GM12873 (cell line): ENCODE measurements around the gene ZBTB9.

Experiments used
- TF ChIP-seq, protein P1 (sequence below): IDR thresholded peaks from 2 replicates; pipeline ENCODE4 v1.5.1; 2012; ENCODE audit warnings: low read depth, mild to moderate bottlenecking, moderate library complexity, low read length, control low read depth; ENCODE audit not compliant: insufficient read depth; ENCODE audit errors: missing control alignments

Gene ZBTB9

DNA sequence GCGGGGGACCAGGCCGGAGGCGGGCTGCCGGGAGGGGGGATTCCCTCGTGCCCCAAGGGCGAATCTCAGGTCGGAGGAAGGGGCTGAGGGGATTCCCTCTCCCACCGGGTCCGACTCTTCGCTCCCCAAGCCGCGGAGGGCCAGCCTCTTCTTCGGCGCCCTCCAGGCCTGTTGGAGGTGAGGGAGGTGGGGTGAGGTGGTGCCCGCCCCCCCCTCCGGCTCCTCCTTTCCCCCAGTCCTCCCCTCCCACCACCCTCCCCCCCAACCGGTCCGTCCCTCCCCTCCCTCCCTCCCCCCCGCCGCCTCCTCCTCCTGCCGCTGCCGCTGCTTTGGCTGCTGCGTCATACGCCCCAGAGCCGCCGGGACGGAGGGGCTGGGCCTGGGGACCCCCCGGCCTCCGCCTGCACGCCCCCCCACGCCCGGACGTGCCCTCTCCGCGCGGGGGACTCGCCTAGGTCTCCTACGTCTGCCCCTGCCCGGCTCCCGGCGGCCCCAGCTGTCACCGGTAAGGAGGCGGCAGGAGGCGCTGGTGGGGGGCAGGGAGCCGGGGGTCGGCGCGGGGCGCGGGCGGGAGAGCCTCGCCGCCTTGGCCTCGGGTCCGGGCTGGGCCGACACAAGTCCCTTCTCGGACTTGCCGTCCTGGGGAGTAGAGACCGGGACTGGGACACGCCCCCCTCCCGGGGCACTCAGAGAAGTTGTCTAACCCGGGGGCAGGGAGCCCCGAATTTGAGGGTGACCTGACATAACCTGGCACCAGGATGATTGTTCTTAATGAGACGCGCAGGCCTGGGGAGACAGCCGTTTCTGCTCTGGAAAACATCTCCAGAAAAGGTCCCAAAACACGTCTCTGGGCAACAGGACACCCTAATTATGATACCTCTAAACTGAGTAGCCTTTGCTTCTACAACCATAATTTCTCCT, 43.4 kb upstream of the ZBTB9 start, which contains the start of gene PHF1:
Gene PHF1, plus strand, starts transcription at position 304 of the 921 bp plus-strand sequence. CDS start 1,250 bp downstream, outside the sequence.
- TF ChIP-seq, protein P1, sequence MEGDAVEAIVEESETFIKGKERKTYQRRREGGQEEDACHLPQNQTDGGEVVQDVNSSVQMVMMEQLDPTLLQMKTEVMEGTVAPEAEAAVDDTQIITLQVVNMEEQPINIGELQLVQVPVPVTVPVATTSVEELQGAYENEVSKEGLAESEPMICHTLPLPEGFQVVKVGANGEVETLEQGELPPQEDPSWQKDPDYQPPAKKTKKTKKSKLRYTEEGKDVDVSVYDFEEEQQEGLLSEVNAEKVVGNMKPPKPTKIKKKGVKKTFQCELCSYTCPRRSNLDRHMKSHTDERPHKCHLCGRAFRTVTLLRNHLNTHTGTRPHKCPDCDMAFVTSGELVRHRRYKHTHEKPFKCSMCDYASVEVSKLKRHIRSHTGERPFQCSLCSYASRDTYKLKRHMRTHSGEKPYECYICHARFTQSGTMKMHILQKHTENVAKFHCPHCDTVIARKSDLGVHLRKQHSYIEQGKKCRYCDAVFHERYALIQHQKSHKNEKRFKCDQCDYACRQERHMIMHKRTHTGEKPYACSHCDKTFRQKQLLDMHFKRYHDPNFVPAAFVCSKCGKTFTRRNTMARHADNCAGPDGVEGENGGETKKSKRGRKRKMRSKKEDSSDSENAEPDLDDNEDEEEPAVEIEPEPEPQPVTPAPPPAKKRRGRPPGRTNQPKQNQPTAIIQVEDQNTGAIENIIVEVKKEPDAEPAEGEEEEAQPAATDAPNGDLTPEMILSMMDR, result no peak

GRCh38 chr6:33411632-33412005, 42.8 kb upstream of the ZBTB9 start:
- TF ChIP-seq, protein P1, result no peak

- TF ChIP-seq, protein P1, result no peak
These were observed 42.0 kb upstream of the ZBTB9 start for GRCh38 chr6:33412140-33413009.

GRCh38 chr6:33413241-33414120, 40.9 kb upstream of the ZBTB9 start:
- TF ChIP-seq, protein P1, result no peak

DNA sequence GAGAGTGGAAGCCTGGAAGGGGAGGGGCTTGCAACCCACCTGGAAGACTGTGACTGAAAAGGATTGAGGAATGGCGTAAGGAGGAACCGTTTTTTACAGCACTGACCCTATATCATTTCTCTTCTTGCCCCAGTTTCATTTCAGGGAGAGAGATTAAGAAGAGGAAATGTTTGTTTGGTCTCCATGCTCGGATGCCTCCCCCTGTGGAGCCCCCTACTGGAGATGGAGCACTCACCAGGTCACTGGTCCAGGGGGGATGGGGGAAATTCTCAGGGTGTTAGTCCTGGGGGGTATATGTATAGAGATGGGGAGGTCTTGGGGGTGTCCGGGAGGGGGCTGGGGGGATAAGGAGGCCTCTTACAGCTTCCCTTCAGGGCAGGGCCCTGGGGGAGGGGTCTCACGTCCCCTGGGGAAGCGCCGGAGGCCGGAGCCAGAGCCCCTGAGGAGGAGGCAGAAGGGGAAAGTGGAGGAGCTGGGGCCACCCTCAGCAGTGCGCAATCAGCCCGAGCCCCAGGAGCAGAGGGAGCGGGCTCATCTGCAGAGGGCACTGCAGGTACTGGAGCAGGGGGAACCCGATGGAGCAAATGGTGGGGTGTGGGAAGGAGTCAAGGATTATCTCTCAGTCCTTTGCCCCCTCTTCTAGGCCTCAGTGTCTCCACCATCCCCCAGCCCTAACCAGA, 39.6 kb upstream of the ZBTB9 start:
- TF ChIP-seq, protein P1, result peak; percentile 58

GRCh38 chr6:33415831-33416230, 38.5 kb upstream of the ZBTB9 start:
- TF ChIP-seq, protein P1, result no peak
